Left cardiac atrium (tissue), 4 donors: ENCODE data around the gene CFAP97. TPM values are rescaled to one million over a fixed set of nuclear protein-coding genes. Genes with fewer than 3 reads are reported as not detected.
"Not testable (repeated sequence)": the region's sequence is repeated elsewhere in the genome, so short reads cannot be mapped to it uniquely, and the experiment has no call there.

Source experiments
- ATAC-seq, 2 donors: fragments of 200-7000 bp; cut with Tn5 transposase; one replicate each; pipeline ENCODE4 v1.9.1; 2020; ENCODE audit warnings: mild to moderate bottlenecking in 2 of 2, moderate library complexity in 2 of 2
- DNase-seq: peaks from one replicate; pipeline ENCODE4 v3.0.0-alpha.2; 2020
- intact Hi-C, 2 donors: fragments of 100-400 bp; cut with DNase I; formaldehyde crosslinking; loops; one replicate each; pipeline versions ENCODE4 v1.14.1 to v1.15.1; 2022 to 2023
- total RNA-seq, 2 donors: library from RNA; stranded (reverse); fragmentation: NEBNext Ultra II Directional; extraction: Animal tissue kit (Norgen Biotek cat#: 25700); gene quantifications; one replicate each; pipeline ENCODE4 v1.2.1, GENCODE V29; 2021
- donor health status: DM: no; HTN: yes; CAD: no.
- donor health status: DM: no; HTN: yes; CAD: no; lungs with severe emphysema.
- donor health status: DM: yes; HTN: yes; CAD: no.
- donor health status: Dilated cardiomyopathy.

CFAP97 gene
- total RNA-seq, 2 donors from 2014 or later: 16.8 to 25.9 TPM

GRCh38 chr4:185227131-185227551 lies 23.3 kb upstream of the CFAP97 start:
- DNase-seq (no peak), ATAC-seq (no peak)
- intact Hi-C loops: no loop called here

- DNase-seq: no peak
- intact Hi-C loops: no loop called here
Observed at GRCh38 chr4:185225940-185226339, 22.1 kb upstream of the CFAP97 start.

GRCh38 chr4:185224597-185224996 lies 20.8 kb upstream of the CFAP97 start:
- ATAC-seq (no peak), DNase-seq (no peak)
- intact Hi-C loops: no loop called here

More at GRCh38 chr4:185225940-185226339, 22.1 kb upstream of the CFAP97 start:
- ATAC-seq: no peak

GRCh38 chr4:185222598-185222997 lies 18.8 kb upstream of the CFAP97 start:
- intact Hi-C loops: no loop called here
- no peak for DNase-seq
- ATAC-seq: peak in 1 of 2 donors; percentile 33

GRCh38 chr4:185221912-185222311 lies 18.1 kb upstream of the CFAP97 start:
- intact Hi-C loops: no loop called here
- DNase-seq (no peak), ATAC-seq (no peak)

- intact Hi-C loops: no loop called here
- ATAC-seq: no peak
- DNase-seq: no peak
Observed at GRCh38 chr4:185221491-185221890, 17.7 kb upstream of the CFAP97 start.

GRCh38 chr4:185219551-185220344 lies 15.9 kb upstream of the CFAP97 start:
- intact Hi-C loops: no loop called here
- ATAC-seq: peak; percentile 39 to 41
- DNase-seq: peak; percentile 26

- intact Hi-C loops: no loop called here
- no peak for ATAC-seq
- DNase-seq: no peak
Observed at GRCh38 chr4:185218312-185218711, 14.5 kb upstream of the CFAP97 start.

- DNase-seq: no peak
- intact Hi-C loops: no loop called here
- ATAC-seq: no peak
Observed at GRCh38 chr4:185217408-185217975, 13.7 kb upstream of the CFAP97 start.

GRCh38 chr4:185215261-185215660 lies 11.5 kb upstream of the CFAP97 start:
- peak in 1 of 2 donors; percentile 41 for ATAC-seq
- intact Hi-C loops: no loop called here
- no peak for DNase-seq

- ATAC-seq (no peak), DNase-seq (no peak)
- intact Hi-C loops: no loop called here
Observed at GRCh38 chr4:185213877-185214276, 10.1 kb upstream of the CFAP97 start.

- no peak for DNase-seq
- intact Hi-C loops: no loop called here
- no peak for ATAC-seq
Observed at GRCh38 chr4:185212581-185212980, 8.8 kb upstream of the CFAP97 start.

GRCh38 chr4:185211641-185212040 lies 7.8 kb upstream of the CFAP97 start:
- no peak for ATAC-seq
- no peak for DNase-seq
- intact Hi-C loops: no loop called here

GRCh38 chr4:185211035-185211434 lies 7.2 kb upstream of the CFAP97 start:
- no peak for DNase-seq
- intact Hi-C loops: no loop called here
- no peak for ATAC-seq

GRCh38 chr4:185210102-185210981 lies 6.5 kb upstream of the CFAP97 start:
- intact Hi-C loops: no loop called here
- ATAC-seq: peak; percentile 25 to 30
- DNase-seq: peak; percentile 65

- intact Hi-C loops: loop anchor here in 1 of 2 donors (10.0 kb wide), 1 partner anchor 185 kb away; the partner anchor contains the start of genes ANKRD37 and LRP2BP
- DNase-seq, ATAC-seq: not testable (repeated sequence)
Observed at GRCh38 chr4:185209852-185210101, 6.0 kb upstream of the CFAP97 start.

- ATAC-seq: peak; percentile 96 to 98
- intact Hi-C loops: loop anchor here in 1 of 2 donors (10.0 kb wide), 1 partner anchor 186 kb away; the partner anchor contains the start of genes ANKRD37 and LRP2BP
- DNase-seq: peak; percentile 92
Observed at GRCh38 chr4:185209031-185209851, 5.4 kb upstream of the CFAP97 start, which contains the start of gene SNX25. Gene SNX25, plus strand, starts transcription at chr4:185209598. Its CDS starts 229 bp downstream, at chr4:185209827.

GRCh38 chr4:185207466-185207865 lies 3.7 kb upstream of the CFAP97 start:
- ATAC-seq (no peak), DNase-seq (no peak)
- intact Hi-C loops: loop anchor here in 1 of 2 donors (10.0 kb wide), 1 partner anchor 187 kb away; the partner anchor contains the start of genes ANKRD37 and LRP2BP
